NK-92 (cell line): ENCODE measurements around the gene TEFM.
"Not testable (repeated sequence)": the region's sequence is repeated elsewhere in the genome, so short reads cannot be mapped to it uniquely, and the experiment has no call there.

Source experiments
- DNase-seq: peaks from one replicate; lab custom pipeline; 2025; ENCODE audit not compliant: unreplicated experiment; lab: John Stamatoyannopoulos, UW

The TEFM gene

DNA sequence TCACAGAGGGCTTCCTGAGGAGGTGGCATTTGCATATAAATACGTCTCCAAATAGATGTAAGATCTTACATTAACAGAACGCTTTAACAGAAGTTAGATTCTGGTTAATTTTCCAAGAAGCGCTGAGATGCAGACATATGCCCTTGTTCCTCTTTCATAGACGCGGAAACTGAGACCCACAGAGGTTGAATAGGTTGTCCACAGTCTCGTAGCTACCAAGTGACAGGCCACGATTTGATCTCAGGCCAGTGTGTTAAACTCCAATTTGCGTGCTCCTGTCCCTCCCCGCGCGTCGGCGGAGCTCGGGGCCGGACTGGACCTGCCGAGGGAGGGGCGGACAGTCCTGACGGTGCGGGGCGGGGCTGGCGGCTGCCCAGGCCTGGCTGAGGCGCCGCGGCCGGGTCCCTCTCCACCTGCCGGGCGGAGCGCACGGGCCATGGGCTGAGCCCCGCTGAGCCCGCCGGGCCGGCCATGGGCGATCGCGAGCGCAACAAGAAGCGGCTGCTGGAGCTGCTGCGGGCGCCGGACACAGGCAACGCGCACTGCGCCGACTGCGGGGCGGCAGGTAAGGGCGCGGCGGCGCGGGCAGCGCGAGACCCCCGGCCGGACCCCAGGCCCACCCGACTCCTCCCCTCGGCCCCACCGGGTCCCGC lies 15.6 kb upstream of the TEFM start, which contains the start of gene ADAP2:
Gene ADAP2 (plus strand): TSS at position 402 of the 653 bp plus-strand sequence. CDS start 70 bp downstream, at position 472.
- DNase-seq = no peak

DNA sequence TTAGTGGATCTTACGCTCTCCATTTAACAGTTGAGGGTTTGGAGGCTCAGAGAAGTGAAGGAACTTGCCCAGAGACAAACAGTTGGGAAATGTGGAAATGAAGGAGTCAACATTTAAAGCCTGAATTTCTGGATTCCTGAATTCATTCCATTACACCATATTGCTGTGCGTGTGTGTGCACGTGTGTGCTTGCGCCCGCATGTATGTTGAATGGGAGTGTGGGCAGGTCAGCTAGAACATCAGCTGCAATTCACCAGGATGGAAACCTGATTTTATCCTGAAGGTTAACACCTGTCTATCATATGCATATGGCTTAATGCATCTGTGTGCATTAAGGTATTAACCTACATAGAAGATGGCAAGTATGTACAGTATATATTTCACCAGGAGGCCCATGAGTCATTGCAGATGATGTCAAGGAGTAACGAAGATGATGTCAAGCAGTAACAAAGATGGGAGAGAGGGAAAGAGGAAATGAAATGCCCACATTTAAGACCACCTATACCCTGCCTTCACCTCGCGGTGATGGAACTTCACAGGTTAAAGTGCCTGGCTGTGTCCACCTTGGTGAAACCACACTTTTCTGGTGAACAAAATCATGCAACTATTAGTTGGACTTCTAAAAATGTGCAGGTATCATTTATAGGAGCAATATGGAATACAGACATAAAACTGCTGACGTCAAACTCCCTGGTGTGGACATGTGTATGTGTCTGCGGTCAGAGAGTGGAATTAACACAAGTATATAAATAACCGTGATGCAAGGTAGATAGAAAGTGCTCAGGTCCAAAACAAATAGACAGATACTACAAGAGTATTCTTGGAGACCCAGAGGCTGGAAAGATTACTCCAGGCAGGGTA lies 14.9 kb upstream of the TEFM start:
- DNase-seq = no peak

DNA sequence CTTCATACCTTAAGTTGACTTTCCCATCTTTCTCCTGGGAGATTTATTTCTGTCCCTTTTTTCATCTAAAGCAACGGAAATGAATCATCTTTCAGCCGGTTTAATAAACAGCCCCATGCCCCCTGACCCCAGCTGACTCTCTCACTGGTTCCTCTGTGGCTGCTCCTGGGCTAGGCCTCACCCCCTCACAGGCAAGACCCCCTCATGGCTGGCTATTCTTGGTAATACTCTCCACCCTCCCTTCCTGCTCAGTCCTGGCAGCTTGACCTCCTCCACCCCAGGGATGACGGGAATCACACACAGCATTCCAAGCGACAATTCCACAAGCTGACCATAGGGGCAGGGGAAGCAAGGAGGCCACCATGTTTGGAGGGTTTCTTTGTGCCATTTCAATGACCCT lies 14.2 kb upstream of the TEFM start:
- DNase-seq = no peak

DNA sequence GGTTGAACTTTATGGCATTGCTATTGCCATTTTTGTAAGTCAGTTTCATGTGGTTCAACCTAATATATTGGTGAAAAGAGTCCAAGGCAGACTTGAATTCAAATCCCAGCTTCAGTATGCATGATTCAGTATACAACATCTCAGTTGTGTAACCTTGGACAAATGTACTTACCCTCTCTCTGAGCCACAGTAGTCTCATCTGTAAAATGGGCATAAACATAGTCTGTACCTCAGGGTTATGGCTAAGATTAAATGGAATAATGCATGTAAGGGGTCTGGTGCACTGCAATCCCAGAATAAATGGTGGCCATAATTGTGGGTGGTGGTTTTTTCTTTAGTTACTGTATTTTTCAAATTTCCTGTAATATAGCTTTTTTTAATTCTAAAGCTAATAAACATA lies 11.0 kb upstream of the TEFM start:
- no peak for DNase-seq

DNA sequence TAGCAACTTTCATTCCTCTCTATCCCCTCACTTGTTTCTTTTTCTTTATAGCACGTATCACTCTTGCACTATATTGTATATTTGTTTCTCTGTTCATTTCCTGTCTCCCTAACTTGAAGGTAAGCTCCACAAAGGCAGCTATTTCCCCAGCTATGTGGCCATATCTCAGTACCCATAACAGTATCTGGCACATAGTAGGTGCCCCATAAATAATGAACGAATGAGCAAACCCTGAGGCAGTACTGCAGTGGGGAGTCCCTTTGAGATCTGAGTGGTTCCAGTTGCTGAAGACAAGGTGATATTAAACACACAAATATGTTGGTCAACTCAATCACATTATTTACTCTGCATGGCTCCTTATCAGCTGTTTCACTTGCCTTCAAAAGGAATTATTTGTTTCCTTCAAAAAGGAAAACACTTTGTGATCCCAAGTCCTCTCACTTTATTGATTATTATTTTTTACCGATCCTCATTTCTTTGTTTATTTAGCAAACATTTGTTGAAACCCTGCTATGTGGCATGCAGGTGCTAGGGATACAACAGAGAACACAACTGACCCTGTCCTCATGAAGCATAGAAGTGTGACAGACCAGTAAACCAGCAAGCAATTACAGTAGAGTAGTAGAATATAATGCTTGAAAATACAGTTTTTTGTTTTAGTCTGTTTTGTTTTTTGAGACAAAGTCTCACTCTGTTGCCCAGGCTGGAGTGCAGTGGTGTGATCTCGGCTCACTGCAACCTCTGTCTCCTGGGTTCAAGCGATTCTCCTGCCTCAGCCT lies 10.0 kb upstream of the TEFM start:
- DNase-seq = no peak

DNA sequence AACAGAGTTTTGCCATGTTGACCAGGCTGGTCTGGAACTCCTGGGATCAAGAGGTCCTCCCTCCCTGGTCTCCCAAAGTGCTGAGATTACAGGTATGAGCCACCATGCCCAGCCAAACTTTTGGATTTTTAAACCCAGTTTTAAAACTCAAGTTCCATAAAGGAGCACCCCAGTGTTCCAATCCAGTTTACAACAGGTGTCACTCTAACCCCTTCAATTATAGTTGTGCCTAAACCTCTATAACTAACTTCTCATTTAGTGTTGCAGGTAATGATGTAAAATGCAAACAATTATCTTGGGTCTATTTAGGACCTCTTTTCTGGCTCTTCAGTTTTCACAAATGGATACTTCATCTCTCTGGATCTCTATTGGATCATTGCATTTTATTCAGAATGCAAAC lies 7.9 kb upstream of the TEFM start:
- no peak for DNase-seq

DNA sequence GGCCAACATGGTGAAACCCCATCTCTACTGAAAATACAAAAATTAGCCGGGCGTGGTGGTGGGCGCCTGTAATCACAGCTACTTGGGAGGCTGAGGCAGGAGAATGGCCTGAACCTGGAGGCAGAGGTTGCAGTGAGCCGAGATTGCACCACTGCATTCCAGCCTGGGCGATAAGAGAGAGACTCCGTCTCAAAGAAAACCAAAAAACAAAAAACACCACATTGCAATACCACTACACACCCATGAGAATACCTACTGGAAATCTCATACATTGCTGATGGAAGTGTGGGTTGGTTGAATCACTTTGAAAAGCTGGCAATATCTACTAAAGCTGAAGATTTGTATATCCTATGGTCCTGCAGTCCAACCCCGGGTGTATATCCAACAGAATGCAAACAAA lies 4.1 kb upstream of the TEFM start:
- DNase-seq = not testable (repeated sequence)

DNA sequence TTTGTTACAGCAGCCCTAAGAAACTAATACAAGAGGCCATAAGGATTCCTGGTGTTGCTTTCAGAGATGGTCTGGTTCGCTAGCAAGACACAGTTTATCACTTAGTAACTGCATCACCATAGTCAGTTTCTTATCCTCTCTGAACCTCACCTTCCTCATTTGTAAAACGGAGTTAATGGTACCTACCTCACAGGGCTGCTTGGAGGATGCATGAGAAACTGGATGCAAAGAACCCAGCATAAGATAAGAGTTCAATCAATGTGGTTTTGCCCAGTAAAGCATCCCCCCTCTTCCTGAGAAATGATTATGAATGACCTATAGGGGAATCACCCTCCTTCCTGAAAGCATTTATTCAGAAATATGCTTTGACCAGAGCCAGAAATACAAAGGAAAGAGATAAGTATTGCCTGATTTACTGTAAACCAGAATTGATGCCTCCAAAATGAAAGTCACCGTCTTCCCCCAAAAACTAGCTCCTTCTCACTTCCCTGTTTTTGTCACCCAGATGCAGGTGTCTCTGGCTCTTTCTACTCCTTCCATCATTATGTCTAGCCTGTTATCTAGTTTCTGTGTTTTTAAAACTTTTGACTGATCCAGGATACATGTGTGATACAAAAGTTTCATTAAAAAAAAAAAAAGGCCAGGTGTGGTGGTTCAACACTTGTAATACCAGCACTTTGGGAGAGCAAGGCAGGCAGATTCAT lies 2.8 kb upstream of the TEFM start:
- no peak for DNase-seq

DNA sequence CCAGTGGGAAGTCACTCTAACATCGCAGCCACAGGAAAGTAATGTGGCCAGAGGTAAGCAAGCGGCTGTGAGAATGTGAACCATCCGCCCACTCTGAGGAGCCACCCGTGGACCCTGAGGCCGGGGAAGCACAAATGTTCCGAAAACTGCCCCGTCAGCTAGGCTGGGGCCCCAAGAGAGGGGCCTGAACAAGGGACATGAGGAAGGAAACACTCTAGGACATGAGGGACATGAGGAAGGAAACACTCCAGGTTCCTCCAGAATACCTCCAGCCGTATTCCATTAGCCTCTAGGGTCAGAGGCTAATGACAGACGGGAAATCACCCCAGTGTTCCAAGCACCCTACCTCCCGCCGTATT lies 317 bp downstream of the TEFM start:
- no peak for DNase-seq

DNA sequence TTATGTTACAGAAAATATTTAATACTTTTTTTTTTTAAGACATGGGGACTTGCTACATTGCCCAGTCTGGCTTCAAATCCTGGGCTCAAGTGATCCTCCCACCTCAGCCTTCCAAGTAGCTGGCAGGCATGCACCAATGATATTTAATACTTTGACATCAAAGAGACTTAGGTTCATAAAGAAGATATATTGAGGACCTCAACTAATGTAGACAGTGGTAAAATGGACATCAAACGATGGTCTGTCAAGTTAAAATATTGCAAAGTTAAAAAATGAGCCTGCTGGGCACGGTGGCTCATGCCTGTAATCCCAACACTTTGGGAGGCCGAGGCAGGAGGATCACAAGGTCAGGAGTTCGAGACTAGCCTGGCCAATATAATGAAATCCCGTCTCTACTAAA lies 8.7 kb downstream of the TEFM start:
- no peak for DNase-seq

DNA sequence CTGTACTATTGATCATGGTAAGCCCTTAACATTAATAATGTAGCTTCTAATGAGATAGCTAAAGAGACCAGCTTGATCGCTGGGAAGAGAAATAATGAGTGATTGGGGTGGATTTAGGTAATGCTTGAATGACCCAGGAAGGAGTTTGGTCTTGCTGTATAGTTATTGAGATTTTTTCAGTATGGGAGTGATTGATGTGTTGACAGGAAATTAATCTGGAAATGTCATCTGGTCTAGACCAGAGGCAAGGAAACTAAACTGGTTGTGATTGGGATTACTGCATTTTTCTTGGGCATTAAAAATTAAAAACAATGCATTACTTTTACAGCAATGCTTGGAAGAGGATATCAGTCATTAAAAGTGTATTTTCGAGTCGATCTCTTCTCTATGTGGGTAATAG lies 11.8 kb downstream of the TEFM start:
- DNase-seq = no peak

DNA sequence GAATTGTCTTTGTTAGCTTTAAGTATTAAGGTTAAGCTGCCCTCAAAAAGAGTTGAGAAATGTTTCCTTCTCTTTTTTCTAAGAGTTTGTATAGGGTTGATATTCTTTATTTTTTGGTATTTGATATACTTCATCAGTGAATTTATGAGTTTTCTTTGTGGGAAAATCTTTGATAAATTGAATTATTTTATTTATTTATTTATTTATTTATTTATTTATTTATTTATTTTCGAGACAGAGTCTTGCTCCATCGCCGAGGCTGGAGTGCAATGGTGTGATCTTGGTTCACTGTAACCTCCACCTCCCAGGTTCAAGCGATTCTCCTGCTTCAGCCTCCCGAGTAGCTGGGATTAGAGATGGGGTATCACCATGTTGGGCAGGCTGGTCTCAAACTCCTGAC lies 19.9 kb downstream of the TEFM start:
- no peak for DNase-seq

DNA sequence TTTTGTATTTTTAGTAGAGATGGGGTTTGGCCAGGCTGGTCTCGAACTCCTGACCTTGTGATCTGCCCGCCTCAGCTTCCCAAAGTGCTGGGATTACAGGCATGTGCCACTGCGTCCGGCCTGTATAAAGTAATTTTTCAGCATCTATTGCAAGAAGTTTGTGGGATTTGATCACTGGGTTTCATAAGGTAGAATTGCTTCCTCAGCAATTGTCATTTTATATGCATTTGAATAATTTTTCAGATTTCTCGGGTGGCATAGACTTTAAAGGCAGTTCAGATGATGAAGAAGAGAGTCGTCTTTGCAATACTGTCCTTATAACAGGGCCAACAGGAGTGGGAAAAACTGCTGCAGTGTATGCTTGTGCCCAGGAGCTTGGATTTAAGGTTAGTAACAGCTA lies 37.0 kb downstream of the TEFM start:
- no peak for DNase-seq

DNA sequence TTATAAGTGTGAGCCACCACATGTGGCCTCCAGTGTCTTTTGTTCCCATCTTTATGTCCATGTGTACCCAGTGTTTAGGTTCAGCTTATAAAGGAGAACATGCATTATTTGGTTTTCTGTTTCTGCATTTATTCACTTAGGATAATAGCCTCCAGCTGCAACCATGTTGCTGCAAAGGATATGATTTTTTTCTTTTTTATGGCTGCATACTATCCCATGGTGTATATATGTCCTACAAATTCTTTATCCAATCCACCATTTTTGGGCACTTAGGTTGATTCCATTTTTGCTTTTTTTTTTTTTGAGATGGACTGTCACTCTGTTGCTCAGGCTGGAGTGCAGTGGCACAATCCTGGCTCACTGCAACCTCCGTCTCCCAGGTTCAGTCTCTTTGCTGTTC lies 41.4 kb downstream of the TEFM start:
- no peak for DNase-seq

DNA sequence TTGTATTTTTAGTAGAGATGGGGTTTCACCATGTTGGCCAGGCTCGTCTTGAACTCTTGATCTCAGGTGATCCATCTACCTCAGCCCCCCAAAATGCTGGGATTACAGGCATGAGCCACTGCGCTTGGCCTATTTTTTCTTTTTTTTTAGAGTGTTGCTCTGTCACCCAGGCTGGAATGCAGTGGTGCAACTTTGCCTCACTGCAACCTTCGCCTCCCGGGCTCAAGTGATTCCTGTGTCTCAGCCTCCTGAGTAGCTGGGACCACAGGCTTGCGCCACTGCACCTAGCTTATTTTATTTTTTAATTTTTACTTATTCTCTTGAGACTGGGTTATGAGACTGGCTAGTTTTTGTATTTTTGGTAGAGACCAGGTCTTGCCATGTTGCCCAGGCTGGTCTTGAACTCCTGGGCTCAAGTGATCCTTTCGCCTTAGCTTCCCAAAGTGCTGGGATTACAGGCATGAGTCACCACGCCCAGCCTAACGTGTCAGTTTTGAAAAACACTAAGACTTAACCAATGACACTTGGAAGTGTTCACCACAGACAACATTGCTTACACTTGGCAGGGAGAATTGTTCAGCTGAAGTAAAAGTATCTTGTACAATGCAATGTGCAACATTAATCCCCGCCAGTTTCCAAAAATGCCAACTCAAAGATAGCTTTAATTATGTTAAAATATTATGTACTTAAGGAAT lies 47.3 kb downstream of the TEFM start:
- no peak for DNase-seq

DNA sequence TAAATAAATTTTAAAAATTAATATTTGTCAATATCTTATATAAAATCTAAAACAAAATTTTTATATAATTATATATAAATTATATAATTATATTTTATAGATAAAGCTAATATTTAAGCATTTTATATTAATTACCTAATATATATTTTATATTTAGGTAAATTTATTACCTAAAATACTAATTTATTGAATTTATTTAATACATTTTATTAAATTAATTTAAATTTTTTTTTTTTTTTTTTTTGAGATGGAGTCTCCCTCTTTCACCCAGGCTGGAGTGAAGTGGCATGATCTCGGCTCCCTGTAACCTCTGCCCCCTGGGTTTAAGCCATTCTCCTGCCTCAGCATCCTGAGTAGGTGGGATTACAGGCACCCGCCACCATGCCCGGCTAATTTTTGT lies 51.9 kb downstream of the TEFM start:
- DNase-seq = no peak
